NOMO-1 treated with DMSO at 0.1 percent for 48 hours (cell line): ENCODE results near the gene ETS2.

ENCODE experiments used
- DNase-seq: peaks from one replicate; lab custom pipeline; 2025; ENCODE audit not compliant: unreplicated experiment; lab: John Stamatoyannopoulos, UW

Gene ETS2

DNA sequence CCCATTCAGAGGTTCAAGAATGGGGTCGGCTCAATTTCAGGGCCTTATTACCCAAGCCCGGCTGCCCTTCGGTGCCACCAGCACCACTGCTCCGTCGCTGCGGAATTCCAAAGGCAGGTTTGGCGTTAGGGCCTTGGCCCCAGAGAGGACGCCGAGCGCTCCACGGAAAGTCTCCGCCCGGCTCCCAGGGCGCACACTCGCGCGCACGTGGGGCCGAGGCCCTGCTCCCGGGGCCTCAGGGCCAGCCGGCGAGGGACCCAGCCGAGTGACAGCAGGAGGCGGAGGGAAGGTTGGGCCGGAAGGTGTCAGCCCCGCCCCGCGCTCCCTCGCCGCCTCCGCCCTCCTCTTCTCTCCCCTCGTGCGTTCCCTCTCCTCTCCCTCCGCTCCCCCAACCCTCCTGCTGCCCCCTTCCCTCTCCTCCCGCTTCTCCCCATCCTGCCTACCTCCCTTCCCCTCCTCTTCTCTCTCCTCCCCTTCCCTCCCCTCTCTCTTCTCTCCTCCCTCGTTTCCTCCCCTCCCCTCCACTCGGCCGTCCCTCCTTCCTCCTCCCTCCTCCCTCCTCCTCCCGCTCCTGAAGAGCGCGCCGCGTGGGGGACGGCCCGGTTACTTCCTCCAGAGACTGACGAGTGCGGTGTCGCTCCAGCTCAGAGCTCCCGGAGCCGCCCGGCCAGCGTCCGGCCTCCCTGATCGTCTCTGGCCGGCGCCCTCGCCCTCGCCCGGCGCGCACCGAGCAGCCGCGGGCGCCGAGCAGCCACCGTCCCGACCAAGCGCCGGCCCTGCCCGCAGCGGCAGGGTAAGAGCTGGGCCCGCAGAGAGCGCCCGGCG, at the start of gene ETS2:
Gene ETS2, plus strand, starts transcription at position 602 of the 825 bp plus-strand sequence. CDS start 4,106 bp downstream, outside the sequence.
- peak; percentile 96 for DNase-seq

DNA sequence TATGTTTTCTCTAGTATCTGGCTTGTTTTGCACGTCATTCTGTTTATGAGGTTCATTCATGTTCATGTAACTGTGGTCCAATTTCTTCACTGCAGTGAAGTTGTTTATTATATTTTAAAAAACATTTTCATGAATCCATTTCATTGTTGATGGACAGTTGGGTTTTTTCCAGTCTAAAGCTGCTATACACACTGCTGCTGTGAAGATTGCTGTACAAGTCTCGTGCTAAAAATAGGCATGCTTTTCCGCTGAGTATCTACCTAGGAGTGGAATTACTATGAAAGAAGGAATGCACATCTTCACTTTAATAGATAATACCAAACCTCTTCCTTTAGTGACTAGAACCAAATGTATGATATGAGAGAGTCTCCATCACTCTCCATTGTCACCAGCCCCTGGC, 49.0 kb upstream of the ETS2 start:
- DNase-seq = no peak

DNA sequence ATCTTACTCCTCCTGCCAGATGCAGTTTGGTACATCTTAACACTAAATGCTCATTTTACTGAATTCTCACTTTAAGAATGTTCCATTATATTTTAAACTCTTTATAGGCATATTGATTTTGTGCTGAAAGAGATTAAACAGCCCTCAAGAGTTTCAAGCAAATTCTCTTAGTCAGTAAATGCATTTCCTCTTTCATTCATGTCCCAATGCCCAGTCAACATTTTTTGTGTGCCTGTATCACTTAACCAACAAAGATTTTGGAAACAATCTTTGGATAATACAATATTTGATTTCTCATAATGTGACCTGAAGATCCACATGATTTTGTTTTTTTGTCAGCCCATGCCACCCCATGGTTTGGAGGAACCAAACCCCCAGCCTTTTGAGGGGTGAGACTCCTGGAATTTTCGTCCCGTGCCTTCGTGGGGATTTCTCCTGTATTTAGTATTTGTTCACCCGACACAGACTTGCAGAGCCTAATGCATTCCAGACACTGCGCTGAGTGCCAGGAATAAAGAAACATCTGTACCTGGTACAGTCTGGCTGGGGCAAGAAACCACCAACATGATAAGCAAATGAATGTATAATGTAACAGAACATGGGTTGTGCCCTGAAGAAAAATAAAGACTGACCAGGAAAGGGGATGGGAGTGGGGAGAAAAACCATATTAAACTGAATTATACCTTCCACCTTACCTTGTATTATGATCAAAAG, 47.1 kb upstream of the ETS2 start:
- DNase-seq = peak; percentile 40

DNA sequence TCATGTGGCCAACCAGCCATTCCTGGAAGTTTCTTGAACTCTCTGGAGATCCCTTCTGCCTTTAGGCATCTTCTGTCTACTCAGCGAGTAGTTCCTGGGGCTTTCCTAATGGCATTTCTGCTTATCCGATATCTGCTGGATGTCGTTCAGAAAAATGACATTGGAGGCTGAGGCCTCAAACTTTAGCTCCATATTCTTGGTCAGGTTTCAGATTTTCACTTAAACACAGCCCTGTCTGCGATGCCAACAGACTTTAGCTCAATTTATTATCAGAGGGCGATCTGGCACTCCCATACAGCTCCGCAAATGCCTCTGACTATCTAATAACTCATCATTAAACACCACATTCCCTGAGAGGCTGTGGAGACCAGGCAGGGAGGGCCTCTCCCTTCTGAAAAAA, 46.3 kb upstream of the ETS2 start:
- DNase-seq = no peak

DNA sequence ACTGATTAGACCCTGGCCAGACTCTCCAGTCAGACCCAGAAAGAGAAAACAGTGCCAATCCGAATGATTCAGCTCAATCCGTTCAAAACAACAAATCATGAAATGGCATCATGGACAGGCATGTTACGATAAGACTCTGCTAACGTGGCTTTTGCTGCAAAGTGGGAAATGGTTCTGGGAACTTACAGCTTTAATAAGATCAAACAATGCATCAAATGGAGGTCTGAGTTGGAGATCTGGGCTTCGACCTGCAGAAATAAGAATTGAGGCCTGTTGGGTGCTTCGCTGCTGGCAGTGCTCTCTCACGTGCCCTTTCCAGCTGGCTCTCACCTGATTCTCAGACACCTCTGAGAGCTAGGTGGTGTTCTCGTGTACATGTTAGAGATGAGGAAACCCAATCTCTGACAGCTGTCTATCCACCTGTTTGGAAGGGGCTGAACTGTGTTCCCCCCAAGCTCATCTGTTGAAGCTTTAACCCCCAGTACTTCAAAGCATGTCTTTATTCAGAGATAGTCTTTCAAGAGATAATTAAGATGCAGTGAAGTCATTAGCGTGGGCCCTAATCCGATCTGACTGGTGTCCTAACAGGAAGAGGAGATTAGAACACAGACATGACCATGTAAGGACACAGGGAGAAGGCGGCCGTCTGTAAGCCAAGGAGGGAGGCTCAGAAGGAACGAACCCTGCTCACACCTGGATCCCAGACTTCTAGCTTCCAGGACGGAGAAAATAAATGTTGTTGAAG, 45.5 kb upstream of the ETS2 start:
- DNase-seq = no peak

DNA sequence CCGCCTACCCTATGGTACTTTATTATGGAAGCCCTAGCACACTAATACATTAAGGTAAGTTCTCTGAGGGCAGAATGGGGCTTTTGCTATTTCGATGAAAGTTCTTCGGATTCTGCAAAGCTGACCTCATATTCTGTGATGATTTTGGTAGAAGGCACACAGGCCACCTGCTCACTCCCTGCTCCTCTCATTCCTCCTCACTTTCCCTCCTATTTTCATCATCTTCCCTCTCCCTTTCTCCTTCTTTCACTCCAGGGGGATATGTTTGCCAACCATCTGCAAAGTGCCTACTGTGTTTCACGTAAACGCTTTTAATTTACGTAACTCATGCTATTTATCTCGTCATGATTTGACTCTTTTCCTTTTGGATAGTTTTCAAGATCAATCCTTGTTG, 45.0 kb upstream of the ETS2 start:
- no peak for DNase-seq

DNA sequence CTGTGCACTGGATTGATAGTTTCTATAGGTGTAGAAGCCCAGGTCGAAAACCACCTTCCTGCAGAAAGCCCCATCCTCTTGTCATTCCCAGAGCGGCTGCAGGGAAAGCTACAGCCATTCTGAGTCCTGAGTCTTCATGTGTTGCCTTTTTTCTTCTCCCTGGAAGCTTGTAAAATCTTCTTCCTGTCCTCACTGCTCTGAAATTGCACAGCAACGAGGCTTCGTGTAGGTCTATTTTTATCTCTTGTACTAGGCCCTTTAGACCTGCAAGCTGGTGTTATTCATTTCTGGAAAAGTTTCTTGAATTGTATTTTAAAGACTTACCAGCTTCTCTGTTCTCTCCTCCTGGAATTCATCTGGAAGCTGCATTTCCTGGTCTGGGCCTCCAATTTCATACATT, 44.2 kb upstream of the ETS2 start:
- no peak for DNase-seq

DNA sequence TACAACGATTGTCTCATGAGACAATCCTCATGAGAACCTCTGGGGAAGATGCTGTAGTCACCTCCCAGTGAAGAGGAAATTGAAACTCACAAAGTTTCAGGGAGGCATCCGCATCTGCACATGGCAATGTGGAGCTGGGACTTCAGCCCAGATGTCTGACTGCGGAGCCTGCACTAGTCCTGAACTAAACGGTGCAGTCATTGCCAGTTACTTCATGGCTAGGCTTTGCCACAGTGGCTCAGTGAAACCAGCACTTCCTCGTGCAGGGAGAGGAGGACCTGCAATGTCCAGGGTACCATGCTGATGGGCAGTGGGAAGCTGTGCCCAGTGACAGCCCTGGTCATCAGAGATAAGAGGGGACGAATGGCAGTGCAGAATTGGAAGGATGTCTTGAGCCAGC, 40.7 kb upstream of the ETS2 start:
- DNase-seq = no peak

DNA sequence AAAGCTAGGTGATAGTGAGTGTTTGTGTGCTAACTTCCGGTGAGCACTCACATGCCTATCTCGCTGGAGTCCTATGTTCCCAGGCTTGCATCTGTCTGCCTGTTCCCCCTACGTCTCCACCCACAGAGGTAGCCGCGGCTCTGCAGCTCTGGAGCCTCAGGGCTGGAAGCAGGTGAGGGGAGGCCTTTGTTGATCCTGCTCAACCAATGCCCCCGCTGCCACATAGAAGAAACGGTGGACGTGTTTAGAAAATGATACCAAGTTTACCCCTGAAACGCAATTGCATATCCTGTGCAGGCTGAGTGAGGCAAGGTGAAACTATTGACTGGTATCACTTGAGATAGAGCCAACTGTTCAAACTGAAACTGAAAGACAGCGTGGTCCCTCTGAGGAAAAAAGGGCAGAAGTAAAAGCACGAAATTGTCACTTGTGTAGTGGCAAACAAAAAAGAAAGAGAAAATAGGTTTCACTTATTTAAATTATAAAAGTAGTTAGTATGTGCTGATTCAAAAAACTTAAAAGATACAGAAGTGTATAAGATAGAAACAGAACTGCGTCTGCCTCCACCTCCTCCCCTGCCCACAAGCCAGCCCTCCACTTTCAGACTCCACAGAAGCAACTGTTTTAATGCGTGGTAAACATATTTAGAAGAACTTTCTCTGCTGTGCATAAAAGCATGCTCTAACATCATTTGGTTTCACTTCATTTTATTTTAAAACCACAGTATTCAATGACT, 38.6 kb upstream of the ETS2 start:
- DNase-seq = peak; percentile 67

DNA sequence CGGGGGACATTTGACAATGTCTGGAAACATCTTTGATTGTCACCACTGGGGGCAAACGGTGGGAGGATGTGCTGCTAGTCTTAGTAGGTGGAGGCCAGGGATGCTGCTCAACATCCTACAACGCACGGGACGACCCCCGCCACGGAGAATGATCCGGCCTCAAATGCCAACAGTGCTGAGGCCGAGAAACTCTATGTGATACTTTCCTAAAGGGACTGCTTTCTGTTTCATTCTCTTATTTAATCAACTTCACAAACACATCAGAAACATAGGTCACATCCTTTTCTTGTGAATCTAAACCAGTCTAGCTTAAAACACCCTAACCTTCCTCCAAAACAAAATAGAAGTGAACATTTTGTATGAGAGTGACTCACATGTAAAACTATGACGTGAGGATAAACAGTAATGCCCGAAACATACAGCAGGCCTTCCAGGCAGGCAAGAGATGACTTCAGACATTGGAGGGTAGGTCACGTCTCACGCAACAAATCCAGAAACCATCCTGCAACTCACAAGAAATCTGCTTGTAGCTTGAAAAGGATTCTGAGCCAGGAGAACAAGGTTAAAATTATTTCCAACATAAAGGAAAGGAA, 37.2 kb upstream of the ETS2 start:
- no peak for DNase-seq

DNA sequence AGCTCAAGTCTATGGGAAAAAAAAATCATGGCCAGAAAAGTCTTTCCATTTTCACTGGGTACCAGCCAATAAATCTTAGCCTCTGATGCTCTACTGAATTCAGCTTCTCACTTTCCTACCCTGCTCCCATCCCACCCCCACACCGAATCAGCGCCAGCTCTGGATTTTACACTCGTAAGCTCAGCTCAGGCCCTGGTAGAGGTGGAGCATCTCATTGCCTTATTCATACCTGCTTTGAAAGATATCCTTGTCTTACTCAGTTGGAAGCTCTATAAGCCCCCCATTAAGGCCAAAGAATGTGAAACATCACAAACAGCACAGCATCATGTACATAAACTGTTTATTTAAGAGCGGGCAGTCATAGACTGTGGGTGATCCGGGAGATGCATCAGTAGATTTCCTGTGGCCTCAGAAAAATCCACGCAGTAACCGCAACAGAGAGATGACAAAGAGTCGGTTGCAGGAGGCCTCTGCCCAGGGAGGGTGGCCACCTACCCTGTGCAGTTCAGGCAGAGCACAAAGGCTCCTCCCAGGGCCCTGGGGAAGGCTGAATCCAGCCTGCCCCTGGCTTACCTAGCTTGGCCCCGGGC, 36.4 kb upstream of the ETS2 start:
- no peak for DNase-seq

DNA sequence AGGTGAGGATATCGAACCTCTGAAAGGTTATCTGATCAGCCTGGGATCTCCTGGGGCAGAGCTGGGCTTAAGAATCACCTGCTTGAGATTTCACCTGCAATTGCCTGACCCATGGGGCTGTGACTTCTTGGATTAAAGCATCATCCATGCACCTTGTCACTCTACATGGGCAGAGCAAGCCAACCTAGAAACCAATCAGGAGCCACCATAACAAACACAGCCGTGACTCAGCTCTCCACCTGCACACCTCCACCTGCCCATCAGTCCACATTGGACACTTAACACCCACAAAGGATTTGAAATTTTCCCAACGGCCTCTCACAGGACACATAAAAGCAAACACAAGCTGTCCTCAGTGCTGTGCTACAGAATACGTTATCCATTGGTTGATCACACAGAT, 35.1 kb upstream of the ETS2 start:
- DNase-seq = no peak

DNA sequence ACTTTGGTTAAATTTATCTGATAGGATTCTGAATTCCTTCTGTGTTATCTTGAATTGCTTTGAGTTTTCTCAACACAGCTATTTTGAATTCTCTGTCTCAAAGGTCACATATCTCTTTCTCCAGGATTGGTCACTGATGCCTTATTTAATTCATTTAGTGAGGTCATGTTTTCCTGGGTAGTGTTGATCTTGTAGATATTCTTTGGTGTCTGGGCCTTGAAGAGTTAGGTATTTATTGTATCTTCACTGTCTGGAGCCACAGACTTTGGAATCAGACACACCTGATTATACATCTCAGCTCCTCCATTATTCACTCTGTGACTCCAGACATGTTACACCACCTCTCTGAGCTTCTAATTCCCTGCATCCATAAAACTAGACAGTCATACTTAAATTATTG, 34.2 kb upstream of the ETS2 start:
- DNase-seq = no peak

DNA sequence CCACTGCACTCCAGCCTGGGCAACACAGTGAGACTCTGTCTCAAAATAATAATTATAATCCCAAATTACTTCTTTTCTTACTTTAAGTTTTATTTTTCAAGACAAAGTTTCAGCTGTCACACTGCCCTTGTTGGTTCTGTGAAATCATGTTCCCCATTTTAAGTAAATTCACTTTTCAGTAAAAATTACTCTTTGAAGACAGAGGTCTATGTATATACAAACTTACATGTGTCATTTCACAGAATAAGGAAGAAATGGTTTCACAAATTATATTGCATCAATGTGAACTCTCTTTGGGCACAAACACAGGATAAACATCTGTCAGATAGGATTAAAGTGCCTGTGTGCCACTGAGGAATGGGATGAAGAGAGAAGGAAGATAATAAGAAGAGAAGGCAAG, 33.1 kb upstream of the ETS2 start:
- DNase-seq = peak; percentile 31

DNA sequence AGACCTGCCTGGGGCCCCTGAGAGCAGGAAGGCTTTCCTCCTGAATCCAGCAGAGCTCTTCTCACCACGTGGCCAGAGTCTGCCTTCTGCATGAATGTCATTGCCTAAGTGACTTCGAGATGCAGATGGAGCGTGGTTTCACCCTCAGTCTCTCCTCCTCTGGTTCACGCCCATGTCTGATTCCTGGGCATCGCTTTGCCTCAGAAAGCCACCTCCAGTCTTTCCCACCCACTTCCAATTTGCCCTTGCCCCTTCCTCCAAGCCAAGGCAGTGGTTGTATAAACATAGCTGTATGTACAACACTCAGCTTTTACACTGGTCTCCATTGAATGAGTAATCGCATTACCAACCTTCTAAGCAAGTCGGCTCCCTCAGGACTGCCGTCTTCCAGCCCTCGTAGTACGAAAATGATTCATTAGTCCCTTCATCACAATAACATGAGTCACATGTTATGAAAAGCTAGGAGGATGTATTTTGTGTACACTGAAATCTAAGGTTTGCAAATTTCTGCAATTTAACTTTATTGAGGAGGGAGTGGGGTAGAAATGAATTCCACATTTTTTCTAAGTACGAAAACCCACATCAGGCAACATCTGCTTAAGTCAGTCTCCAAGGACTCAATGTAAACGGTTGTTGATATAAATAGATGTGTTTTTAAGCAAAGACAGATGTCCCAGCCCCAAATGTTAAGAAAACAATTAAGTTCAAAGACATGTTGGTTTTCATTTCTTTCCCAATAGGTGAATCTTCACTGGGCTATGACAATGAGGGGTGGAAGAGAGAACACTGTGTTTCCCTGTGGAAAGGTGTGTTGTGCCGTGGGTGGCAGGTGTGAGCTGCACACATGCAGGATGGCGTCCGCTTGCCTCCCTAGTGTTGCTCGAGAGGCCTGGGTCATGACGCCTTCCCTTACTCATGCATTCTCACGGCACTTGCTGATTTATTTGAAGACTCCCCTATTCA, 32.3 kb upstream of the ETS2 start:
- DNase-seq = no peak

DNA sequence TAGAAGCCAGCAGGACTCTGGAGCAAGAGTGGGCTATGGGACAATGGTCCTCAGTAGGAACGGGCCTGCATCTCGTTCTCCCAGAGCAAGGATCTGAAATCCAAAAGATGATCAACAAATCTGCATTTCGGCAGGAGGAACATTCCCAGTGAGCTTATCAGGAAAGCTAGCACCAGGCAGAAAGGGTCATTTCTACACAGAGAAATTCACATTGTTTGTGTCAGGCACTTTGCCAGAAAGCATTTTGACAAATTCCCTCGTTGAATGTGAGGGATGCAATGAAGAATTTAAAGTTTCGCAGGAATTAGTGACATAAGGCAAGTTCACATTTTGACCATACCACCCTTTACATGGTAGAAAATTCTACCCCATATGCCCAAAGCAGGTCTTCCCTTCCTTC, 31.6 kb upstream of the ETS2 start:
- DNase-seq = no peak

DNA sequence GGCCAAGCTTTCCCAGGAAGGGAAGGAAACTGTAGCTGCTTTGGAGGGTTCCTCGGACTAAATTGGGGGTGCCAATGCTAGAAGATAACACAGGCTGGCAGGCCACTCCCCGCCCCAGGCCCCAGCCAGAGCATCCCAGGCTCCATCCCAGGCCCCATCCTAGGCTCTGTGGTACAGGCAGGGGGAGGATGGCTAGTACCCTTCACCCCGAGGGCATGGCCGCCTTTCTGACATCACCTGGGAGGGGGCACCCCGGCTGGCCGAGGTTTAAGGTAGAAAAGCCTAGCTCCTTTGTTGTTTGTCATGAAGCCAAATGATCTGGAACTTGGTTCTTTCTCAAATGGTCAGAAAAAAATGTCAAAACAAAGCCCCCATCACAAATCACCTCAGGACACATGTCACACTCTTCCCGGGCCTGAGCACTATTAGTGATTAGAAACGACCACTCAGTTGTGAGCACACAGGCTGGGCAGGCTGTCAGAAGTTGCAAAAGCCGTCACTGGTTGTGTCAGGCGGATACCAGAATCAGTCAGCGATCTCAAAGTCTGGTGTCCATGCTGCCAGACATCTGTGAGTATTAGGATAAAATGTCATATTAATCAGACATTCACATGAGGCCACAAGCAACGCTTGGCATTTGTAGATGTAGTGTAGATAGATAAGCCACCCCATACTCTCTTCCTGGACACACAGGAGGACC, 31.0 kb upstream of the ETS2 start:
- DNase-seq = no peak

DNA sequence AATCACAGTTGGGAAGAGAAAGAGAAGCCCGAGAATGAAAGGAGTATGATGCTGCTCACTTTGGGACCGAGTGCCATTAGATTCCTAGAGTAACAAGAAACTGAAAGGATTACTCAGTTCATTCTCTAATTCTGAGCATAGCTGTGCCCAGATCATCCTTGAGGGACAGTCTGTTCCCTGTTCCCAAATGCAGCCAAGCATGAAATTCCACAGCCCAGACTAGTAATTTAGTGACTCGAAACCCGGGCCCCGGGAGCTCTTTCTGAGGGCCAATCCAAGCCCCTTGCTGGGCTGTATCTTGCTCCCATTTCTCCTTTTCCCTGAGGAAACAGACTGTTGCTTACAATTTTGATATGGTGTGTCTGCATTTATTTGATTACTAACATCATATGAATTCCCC, 30.0 kb upstream of the ETS2 start:
- DNase-seq = no peak

DNA sequence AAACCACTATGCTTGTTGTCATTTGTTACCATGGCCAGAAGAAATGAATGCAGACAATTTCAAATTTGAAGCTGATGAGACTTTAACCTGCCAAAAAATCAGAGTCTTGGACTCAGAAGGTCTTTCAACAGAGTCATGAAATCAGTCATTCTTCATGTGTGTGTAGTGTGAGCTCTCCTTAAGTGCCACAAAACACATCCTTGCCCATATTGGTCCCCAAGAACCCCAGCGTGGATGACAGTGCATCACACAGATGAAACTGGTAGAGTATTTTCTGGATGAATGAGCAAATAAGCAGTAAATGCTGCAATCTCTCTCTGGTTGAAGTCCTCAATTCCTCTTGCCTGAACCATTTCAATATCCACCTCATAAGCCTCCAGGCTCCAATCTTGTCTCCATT, 28.7 kb upstream of the ETS2 start:
- no peak for DNase-seq
